Activated CD4-positive, alpha-beta T cell treated with anti-CD3 and anti-CD28 coated beads, Interleukin-2, amount 50 U/mL, for 1 hour (primary cell): Measurements from ENCODE around the gene OR7A10.

Experiments
- DNase-seq: peaks from one replicate; pipeline ENCODE4 v3.0.0-alpha.2; 2020

Gene OR7A10

DNA sequence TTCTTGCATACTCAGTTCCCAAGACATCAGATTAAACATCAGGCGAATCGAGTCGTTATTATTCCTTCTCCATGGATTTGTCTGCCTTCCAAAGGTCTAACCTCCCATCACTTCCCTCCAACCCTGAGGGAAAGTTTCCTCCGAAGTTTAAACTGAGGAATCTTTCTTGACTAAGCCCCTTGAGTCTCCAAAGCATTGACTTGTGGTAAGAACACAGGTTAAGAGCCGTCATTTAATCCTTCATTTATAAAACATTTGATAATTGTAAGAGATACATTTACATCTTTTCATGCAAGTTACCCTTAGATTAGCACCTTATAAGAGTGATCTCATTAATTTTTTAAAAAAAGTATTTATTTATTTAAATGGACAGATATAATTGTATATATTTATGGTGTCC lies at the start of gene OR7A10:
OR7A10 (minus strand) TSS at position 101 of the 400 bp plus-strand sequence. CDS start 7,045 bp downstream, outside the sequence.
- no peak for DNase-seq

DNA sequence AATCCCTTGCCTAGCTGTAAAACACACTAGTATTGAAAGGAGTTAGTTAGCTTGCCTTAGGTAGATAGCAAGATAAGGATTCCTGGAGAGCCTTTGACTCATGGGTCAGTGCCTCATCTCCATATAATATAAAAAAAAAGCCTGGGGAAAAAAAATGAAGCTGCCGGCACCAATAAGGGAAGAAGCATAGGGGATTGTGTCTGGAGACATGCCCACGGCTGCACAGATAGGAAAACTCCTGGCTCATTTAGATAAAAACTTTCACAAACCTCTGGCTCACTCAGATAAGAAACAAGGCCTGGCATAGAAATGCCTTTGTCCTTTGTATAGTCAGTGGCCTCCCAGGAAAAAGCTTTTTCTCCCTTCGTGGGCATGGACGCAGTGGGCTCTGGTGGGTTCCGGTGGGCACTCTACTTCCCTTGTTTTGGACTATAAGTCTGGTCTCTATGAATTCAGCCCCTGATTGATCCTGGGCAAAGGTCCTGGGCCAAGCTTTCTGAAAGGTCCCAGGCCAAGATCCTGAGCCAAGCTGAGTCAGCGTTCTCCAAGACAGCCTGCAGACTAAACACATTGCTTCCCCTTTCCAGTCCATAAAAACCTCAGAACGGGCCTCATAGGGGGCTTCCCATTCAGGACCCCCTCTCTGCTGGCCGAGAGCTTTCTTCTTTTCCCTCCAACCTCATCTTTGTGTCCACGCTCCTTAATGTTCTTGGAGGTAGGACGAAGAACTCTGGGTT lies 42.1 kb upstream of the OR7A10 start:
- no peak for DNase-seq

GRCh38 chr19:14889994-14890642 lies 41.4 kb upstream of the OR7A10 start:
- DNase-seq, result no peak

DNA sequence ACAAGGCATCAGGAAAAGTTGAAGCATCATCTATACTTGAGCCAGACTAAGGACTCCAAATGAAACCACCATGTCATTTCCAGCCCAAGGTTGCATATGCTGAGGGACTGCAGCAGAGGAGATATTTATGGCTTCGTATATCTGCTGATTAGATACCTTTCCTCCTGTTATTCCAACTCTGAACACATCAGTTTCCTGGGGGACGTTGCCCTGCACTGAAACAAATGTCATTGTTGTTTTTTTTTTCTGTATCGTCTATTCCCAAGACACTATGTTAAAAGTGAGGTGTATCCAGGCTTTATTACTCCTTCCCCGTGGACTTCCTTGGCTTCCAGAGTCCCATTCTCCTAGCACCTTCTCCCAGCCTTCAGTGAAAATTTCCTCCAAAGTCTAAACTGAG lies 37.3 kb upstream of the OR7A10 start, which contains the start of gene OR7A17:
OR7A17 (minus strand) TSS at position 101 of the 400 bp plus-strand sequence. CDS start 4,777 bp downstream, outside the sequence.
- no peak for DNase-seq

- DNase-seq, result no peak
Measured at GRCh38 chr19:14871619-14872230, 23.0 kb upstream of the OR7A10 start.

DNA sequence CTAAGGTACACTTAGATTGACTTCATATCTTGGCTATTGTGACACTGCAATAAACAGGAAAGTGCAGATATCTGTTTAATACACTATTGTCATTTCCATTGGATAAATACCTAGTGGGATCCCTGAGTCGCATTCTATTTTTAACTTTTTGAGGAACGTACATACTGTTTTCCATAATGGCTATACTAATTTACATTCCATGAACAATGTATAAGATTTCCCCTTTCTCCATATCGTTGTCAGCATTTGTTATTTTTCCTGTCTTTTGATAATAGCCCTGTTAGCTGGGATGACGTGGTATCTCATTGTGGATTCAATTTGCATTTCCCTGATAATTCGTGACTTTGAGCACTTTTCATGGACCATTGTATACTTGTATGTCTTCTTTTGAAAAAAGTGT lies 19.8 kb upstream of the OR7A10 start:
- no peak for DNase-seq

- DNase-seq, result no peak
Measured at GRCh38 chr19:14843578-14843977, 5.1 kb downstream of the OR7A10 start.

DNA sequence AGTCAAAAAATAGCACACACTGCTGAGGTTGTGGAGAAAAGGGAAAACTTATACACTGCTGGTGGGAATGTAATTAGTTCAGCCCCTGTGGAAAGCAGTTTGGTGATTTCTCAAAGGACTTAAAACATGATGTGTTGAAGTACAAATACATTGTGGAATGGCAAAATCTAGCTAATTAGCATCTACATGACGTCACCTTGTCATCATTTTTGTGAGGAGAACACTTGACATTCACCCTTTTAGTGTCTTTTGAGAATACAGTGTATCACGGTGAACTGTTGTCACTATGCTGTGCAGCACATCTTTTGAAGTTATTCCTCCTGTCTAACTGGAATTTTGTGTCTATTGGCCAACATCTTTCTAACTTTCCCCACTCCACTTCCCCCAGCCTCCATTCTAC lies 5.6 kb downstream of the OR7A10 start:
- no peak for DNase-seq

GRCh38 chr19:14840206-14840605 lies 8.5 kb downstream of the OR7A10 start:
- DNase-seq, result no peak

- no peak for DNase-seq
Measured at GRCh38 chr19:14837391-14837790, 11.3 kb downstream of the OR7A10 start.

DNA sequence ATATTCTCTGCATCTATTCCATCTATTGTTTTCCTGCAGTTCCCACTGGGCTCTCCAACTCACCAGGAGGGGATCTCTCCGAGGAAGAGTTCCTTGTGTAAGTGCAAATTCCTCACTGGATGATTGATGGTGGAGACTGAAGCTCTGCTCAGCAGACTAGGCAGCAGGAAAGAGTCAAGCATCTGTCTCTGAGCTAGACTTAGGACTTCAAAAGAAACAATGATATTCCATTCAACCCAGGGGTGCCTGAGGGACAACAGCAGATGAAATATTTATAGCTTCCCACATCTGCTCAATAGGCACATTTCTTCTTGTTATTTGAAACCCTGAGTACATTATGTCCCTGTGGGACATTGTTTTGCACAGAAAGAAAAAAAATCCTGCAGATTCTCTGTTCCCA lies 13.7 kb downstream of the OR7A10 start, which contains the start of the genes OR7A5 and OR7C1:
OR7A5 (minus strand) TSS at position 175 of the 400 bp plus-strand sequence. CDS start 6,944 bp downstream, outside the sequence.
OR7C1 (minus strand) TSS at position 175 of the 400 bp plus-strand sequence. CDS start 35,049 bp downstream, outside the sequence.
- no peak for DNase-seq

GRCh38 chr19:14830702-14831101 lies 18.0 kb downstream of the OR7A10 start:
- DNase-seq, result no peak

- no peak for DNase-seq
Measured at GRCh38 chr19:14826006-14826405, 22.7 kb downstream of the OR7A10 start.

GRCh38 chr19:14821937-14822336 lies 26.8 kb downstream of the OR7A10 start:
- DNase-seq, result no peak

DNA sequence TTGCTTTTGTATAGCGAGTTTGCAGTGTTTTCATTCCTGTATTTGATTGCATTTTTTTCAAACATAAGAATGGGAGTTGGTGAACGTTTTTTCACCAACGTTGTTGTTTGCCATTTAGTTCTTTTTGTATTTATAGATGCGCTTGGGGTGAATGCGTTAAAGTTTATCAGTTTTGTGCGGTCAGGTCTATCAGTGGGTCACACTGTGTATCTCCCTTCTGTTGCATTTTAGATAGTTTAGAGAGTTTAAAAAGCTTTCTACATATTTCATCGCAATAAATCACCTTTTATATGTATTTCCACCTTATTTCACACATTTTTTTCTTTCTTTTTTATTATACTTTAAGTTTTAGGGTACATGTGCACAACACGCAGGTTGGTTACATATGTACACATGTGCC lies 30.1 kb downstream of the OR7A10 start:
- no peak for DNase-seq

GRCh38 chr19:14817052-14817451 lies 31.7 kb downstream of the OR7A10 start:
- no peak for DNase-seq

DNA sequence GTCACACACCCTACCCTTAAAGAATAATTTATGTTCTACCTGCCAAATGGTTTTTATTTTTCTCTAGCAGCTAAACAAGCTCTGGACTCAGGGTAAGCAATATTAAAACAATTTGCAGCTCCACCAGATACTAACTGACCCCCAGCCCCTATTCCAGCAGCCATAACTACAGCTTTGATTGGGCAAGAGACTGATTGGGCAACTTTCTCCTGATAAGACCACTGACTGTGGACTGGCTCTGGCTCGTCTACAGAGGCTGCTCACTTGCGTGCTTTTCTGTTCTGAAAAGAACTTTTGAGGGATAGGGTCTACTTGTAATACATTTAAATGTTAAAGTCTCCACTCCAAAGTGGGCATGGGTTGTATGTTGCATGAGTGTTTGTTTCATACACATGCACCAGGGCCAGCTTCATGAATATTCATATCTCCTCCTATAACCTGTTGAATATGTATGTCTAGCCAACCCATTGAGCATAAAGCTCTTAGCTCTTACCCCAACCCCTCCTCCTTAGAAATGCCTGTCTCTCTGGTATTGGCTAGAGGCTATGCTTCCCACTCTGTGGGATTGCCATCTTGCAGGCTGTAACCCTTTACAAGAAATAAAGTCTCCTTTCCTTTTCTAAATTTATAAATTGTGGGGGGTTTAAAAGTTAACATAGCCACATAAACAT lies 33.6 kb downstream of the OR7A10 start:
- no peak for DNase-seq

GRCh38 chr19:14809272-14810057 lies 39.3 kb downstream of the OR7A10 start:
- DNase-seq, result no peak

DNA sequence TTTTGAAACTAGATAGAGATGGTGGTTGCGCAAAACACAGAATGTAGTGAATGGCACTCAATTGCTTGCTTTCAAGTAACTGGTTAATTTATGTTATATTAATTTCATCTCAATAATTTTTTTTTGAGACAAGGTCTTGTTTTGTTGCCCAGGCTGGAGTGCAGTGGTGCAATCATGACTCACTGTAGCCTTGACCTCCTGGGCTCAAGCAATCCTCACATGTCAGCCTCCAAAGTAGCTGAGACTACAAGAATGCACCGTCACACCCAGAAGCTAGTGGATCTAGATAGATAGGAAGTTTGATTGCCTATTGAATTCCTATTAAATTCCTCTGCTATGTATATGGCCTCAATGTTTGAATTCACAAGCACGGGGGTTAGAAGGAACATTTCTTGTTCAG lies 44.0 kb downstream of the OR7A10 start:
- no peak for DNase-seq

GRCh38 chr19:14798760-14799159 lies 50.0 kb downstream of the OR7A10 start:
- no peak for DNase-seq

- no peak for DNase-seq
Measured at GRCh38 chr19:14796021-14796420, 52.7 kb downstream of the OR7A10 start.

DNA sequence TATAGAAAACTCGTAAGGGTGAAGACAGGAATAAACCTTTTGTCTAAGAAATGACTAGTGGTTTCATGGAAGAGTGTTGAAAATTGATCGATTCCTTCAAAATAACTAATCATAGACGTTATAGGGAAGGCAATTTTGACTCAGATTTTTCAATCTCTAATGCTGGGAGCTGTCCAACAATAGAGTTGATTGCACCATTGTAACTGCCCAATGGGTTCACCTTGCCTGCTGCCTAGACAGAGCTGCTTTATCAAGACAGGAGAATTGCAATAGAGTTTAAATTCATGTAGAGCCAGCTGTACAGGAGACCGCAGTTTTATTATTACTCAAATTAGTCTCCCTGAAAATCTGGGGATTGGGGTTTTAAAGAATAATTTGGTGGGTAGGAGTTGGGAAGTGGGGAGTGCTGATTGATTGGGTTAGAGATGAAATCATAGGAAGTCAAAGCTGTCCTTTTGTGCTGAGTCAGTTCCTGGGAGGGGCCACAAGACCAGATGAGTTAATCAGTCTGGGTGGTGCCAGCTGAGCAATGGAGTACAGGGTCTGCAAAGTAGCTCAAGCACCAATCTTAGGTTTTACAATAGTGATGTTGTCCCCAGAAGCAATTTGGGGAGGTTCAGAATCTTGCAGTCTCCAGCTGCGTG lies 53.5 kb downstream of the OR7A10 start:
- DNase-seq, result no peak
